Lower leg skin (tissue), 3 donors: ENCODE data around the gene MEN1.

Experiments used
- POLR2A ChIP-seq, 2 donors: fragments of 450-650 bp; IDR thresholded peaks; one replicate each; pipeline ENCODE4 v1.6.1; 2016 to 2017; ENCODE audit warnings: antibody characterized with exemption in 2 of 2, mild to moderate bottlenecking in 1 of 2, moderate library complexity in 1 of 2
- TF ChIP-seq, protein P1 (sequence below), 3 donors: fragments of 450-650 bp; IDR thresholded peaks; one replicate each; pipeline ENCODE4 v1.5.1; 2016; ENCODE audit warnings: antibody characterized with exemption in 3 of 3, mild to moderate bottlenecking in 3 of 3, moderate library complexity in 2 of 3

DNA sequence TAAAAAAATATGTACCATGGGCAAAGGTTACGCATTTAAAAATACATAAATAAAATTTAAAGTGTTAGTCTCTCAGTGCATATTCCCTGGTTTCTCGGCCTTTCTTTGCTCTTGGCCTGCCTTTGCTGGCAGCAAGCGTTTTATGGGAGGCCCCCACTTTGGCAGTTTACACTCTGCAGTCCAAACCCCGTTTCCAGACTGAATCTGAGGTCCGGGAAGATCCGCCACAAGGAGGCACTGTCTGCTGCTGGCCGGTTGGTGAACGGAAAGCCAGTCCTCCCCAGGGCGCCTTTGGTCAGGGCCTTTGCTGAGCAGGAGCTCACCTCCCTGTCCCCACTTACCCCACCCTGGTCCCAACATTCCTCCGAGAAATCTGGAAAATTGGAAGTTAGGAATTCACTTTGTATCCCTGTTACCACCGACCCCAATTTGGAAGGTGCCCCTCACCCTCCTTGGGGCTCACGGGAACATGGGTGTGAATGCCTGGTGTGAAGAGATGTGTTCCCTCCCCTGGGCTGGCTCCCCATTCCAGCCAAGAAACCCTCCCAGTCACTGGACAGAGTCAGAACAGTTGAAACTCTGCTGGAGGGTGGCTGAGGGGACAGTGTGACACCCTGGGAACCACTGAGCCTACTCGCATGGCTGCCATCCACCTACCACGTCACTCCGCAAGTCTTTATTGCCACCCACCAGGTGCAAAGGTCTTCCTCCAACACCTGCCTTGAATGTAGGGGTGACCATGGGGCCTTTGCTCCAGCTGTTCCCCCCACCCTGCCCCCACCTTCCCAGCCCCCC is 22.6 kb downstream of the MEN1 start:
- TF ChIP-seq, protein P1, sequence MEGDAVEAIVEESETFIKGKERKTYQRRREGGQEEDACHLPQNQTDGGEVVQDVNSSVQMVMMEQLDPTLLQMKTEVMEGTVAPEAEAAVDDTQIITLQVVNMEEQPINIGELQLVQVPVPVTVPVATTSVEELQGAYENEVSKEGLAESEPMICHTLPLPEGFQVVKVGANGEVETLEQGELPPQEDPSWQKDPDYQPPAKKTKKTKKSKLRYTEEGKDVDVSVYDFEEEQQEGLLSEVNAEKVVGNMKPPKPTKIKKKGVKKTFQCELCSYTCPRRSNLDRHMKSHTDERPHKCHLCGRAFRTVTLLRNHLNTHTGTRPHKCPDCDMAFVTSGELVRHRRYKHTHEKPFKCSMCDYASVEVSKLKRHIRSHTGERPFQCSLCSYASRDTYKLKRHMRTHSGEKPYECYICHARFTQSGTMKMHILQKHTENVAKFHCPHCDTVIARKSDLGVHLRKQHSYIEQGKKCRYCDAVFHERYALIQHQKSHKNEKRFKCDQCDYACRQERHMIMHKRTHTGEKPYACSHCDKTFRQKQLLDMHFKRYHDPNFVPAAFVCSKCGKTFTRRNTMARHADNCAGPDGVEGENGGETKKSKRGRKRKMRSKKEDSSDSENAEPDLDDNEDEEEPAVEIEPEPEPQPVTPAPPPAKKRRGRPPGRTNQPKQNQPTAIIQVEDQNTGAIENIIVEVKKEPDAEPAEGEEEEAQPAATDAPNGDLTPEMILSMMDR (IDR thresholded peaks at IDR 0.05): no peak
- no peak for TF ChIP-seq POLR2A (IDR thresholded peaks at IDR 0.05)
